NCI-H82 treated with DMSO at 0.1 percent for 48 hours (cell line): ENCODE results near the gene WDR27.
"Not testable (repeated sequence)": the region's sequence is repeated elsewhere in the genome, so short reads cannot be mapped to it uniquely, and the experiment has no call there.

ENCODE experiments used
- DNase-seq: peaks from one replicate; lab custom pipeline; 2025; ENCODE audit not compliant: unreplicated experiment; lab: John Stamatoyannopoulos, UW

The WDR27 gene

DNA sequence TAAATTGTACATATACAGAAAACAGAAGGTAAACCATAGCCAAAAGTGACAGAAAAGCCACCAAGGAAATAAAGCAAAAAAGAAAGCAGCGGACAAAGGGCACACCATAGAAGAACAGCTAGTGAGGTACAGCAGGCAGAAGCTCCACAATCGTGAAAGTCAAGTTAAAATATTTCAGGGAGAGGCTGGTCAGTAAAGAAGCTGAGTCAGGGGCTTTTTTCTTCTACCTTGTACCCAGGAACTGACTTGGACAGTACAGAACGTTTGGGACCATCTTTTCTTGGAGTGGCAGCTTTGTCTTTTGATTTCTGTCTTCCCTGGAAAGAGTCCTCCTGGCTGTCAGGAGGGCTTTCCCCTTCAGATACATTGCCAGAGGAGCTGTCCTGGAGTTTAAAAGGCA lies 8.2 kb upstream of the WDR27 start:
- no peak for DNase-seq

DNA sequence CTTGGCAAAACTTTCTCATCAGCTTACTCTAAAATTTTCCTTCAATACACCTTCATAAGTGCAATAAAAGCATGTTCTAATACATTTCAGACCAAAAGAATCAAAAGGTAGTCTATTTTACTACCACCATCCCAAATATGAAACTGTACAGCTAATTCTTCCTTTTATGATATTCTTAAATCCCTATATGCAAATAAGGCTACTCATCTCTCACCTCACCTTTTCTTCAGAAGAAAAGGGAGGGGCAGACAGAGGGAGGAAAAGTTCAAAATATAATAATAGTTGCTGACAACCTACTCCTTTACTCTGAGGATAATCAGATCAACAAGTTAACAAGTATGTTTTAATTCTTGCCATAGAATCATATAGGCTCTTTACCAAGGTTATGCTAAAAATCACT lies 7.5 kb upstream of the WDR27 start:
- DNase-seq: no peak

DNA sequence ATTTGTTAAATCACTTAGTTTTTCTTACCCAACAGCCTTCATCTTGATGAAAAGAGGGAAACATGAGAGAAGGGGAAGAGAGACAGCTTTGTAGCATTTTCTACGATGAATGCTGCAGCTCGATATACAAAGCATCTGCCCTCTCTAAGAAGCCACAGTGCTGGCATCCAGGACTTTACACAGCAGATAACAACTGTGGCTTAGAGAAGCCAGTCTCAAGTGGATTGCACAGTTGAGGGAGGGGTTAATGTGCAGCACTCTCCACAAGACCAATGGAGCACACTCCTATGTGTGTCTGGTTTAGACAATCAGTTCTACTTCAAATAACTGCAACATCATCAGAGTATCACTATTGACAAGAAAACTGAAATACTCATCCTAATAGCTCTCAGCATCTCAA lies 5.9 kb upstream of the WDR27 start:
- no peak for DNase-seq

DNA sequence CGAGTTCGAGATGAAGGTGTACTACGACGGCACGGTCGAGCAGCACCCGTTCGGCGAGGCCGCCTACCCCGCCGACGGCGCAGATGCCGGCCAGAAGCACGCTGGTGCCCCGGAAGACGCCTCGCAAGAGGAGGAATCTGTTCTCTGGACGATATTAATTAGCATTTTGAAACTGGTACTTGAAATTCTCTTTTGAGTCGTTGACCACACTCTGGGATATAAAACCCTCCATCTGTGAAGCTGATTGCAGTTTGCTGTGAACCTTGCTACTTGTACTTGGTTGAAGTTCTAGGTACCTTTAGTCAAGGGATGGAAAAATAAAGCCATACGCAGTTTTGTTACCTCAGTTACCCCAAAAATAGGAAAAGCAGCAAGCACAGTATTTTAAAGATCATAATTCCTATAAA lies 1.0 kb upstream of the WDR27 start:
- DNase-seq: no peak

DNA sequence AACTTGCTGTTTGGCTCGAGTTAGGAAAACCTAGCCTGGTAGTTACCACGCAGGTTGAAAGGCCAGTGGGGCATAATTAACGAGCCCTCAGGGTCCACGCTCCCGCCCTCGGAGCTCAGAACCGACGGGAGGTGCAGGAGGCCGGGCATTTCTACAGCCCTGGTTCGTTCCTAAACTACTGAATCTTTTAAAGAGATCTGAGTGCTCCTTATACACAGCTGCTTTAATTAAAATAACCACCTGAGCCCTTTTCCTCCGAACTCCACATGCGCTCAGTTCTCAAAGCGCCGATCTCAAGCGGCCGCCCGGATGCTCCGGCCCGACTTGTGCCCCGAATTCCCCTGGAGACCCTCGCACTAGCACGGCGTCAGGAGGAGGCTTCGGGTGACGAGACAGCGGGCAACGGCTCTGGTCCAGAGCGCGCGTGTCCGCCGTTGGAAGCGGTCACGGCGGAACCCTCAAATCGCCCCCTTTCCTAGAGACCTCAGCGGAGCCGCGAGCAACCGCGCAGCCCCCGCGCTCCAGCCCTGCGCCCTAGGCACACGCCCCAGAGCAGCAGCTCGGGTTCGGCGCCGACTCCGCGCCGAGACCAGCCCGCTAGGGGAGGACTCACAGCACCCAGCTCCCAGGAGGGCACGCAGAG lies 397 bp downstream of the WDR27 start:
- DNase-seq: no peak

DNA sequence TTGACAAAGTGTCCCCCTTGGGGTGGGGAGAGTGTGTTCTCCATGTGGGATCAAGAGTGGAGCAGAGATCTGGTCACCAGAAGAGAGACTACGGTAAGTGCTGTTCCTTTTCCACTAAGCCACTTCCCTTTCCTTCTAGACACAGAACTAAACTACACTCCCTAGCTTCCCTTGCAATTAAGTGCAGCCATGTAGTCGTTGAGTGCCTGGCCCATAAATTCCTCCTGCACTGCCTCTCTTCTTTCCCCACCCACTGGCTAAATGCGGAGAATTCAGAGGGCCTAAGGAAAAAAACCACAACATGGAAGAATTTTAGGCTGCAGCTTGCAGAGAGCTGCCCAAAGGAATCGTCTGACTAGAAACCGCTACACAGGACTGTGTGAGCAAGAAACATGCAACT lies 1.5 kb downstream of the WDR27 start:
- DNase-seq: no peak

DNA sequence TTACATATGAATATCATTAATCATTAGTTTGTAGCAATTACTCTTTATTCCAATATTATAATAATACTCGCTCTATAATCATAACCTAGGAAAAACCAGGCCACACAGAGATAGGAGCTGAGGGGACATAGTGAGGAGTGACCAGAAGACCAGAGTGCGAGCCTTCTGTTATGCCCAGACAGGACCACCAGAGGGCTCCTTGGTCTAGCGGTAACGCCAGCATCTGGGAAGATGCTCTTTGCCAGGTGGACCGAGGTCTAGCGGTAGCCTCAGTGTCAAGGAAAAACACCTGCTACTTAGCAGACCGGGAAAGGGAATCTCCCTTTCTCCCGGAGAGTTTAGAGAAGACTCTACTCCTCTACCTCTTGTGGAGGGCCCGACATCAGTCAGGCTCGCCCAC lies 4.7 kb downstream of the WDR27 start:
- DNase-seq: not testable (repeated sequence)

DNA sequence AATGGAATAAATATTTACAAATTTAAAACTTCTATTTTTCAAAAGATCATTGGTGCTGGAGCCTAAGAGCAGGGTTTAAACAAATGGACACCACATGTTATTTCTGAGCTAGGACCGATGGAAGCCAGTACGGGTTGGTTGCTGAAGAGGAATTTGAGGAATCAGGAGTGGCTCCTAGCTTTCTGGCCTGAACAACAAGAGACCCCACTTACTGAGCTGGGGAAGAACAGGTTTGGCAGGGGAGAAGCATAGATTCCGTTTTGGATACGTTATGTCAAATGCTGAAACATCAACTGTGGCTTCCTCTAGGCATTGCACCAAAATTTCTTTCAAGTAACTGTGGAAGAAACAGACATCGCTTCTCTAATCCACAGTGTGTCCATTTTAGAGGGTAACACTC lies 6.7 kb downstream of the WDR27 start:
- DNase-seq: no peak

DNA sequence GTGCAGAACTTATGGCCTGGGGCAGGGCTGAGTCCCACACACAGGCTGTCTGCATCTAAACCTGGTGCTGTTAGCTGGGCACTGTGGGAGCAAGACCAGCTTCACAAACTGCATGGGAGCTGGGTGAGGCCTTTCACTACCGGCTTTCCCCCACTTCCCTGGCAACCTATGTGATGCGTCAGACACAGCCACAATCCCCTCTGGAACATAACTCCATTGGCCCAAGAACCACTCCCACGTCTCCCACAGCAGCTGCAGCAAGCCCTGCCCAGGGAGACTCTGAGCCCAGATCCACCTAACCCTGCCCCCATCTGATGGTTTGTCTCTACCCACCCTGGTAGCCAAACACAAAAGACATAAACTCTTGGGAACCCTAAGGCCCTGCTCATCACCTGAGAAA lies 9.3 kb downstream of the WDR27 start:
- DNase-seq: no peak

DNA sequence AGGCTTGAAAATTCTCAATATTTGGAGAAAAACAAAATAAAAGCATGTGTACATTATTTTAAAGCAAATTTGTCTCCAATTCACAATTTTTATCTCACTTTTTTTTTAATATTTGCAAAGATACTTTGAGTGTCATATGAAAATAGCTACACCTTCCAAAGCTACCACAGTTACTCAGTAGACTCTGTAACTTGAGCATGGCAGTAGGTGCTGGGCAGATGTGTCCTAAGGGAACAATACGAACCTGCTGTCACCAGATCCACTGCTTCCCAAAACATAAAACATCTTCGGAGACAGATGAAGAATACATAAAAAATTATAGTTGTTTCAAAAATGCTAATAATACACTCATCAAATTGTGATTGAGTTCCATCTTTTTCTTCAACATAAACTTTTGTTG lies 10.6 kb downstream of the WDR27 start:
- DNase-seq: no peak

DNA sequence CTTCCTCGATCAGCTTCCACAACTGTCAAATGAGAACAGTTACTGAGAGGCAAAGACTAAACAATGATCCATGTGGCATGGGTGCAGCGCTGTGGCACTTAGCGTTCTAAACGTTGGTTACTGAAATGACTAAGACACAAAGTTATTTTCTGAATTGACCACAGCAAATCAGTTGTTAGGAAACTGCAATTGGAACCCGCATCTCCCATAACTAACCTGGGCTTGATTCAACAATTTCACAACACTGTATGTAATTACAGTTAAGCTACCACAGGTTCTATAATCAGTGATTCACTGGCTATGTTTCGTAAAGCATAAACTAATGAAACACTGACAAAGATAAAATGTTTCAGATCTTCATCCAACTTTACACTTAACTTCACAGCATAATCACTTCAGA lies 12.5 kb downstream of the WDR27 start:
- DNase-seq: no peak

DNA sequence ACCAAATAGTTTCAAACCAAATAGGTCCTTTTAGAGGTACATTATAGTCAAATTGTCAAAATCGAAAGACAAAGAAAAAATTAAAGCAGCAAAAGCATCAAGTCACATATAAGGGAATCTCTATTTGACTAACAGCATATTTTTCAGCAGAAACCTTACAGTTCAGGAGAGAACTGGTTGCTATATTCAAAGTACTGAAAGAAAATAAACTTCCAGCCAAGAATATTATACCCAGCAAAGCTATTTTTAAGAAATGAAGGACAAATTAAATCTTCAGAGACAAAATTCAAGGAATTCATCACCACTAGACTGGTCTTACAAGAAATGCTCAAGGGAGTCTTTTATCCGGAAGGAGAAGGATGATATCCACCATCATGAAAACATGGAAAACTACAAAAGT lies 16.0 kb downstream of the WDR27 start:
- DNase-seq: no peak

DNA sequence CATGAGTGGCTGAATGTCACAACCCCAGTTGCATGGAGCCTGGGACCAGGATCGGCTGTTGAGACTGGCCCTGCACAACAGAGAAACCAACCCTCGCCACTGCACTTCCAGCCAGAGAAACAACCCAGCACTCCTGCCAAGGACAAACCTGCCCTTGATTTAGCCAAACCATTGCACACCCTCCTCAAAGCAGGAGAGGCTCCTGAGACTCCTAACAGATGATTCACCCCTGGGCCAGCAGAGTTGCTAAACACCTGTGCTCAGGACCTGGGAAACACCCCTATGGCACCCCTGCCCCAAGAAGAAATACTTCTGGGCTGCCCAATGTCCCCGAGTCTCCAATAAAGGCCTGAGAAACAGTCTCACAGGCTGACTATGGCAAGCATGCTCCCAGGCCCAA lies 17.8 kb downstream of the WDR27 start:
- DNase-seq: no peak

DNA sequence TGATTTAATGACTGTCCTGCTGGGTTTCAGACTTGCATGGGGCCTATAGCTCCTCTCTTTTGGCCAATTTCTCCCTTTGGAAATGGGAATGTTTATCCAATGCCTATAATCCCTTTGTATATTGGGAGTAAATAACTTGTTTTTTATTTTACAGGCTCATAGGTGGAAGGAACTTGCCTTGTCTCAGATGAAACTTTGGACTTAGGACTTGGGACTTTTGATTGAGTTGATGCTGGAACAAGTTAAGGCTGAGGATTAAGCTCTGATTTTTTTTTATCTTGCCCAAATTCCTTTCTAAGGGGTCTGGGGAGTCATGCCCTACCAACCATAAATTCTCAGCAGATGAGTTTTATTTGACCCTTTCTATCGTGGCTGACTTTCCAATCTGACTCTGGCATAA lies 23.5 kb downstream of the WDR27 start:
- no peak for DNase-seq

DNA sequence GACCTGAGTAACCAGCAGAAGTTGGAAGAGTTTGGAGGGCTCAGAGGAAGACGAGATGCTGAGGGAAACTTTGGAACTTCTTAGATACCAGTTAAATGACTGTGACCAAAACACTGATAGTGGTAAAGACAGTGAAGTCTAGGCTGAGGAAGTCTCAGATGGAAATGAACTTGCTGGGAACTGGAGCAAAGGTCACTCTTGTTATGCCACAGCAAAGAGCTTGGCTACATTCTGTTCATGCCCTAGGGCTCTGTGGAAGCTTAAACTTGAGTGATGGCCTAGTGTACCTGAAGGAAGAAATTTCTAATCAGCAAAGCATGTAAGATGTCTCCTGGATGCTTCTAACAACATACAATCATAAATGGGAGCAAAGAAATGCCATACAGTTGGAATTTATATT lies 24.7 kb downstream of the WDR27 start:
- no peak for DNase-seq

DNA sequence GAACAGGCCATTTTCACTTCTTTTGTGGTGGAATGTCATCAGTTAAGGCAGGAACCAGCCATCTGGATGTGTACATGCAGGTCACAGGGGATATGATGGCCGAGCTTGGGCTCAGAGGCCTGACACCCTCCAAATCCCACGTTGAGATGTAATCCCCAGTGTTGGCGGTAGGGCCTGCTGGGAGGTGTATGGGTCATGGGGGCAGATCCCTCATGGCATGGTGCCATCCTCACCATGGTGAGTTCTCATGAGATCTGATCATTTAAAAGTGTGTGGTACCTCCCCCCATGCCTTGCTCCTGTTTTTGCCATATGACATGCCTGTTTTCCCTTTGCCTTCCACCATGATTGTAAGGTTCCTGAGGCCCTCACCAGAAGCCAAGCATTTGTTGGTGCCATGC lies 26.8 kb downstream of the WDR27 start:
- DNase-seq: no peak

DNA sequence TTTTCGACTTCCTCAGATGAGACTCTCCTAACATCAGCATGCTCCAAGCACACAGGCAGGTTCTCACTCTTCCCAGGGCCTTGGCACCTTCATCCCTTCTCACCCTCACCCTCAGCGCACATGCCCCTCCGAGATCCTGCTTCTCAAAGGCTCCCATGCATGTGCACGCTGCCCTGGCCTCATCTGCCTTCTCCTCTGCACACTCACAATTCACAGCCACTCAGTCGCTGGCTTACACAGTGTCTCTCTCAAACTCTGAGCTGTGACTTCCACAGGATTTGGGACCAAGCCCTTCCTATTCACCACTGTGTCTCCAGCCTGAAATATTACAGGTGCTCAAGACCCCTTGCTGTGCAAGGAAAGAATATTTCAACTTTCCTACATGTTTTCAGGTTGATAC lies 30.3 kb downstream of the WDR27 start:
- no peak for DNase-seq

DNA sequence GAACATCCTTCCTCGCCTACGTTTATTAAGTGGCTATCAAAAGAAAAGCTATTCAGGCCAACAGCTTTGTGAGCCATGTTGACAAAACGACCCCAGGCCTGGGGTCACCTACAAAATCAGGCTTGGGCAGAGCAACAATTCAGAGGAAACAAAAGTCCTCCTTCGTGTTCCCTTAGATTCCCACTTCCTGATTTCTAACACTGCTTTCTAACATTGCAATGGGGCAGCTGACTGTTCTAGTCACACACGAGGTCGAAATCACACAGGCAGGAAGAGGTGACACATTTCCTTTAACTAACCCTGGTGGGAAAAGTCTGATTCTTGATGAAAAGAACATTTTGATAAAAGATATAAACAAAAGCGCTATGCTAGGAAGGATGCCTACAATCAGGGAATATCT lies 31.9 kb downstream of the WDR27 start:
- DNase-seq: no peak

DNA sequence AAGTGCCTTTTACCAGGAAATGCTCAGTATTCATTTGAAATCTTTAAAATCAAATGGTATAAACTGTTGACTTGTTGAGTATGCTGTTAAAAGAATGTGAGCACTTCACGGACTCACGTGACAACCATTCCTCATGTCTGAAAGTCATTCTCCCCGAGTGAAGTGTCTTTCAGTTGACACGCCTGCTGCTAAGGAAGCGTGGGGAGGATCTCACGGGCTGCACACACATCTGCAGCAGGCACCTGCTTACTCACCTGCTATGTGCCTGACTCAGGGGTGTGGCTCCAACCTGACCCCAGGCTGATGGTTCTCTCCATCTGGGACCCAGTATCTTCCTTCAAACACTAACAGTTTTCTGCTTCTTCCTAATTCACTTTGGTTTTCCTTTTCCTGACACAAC lies 32.7 kb downstream of the WDR27 start:
- no peak for DNase-seq

DNA sequence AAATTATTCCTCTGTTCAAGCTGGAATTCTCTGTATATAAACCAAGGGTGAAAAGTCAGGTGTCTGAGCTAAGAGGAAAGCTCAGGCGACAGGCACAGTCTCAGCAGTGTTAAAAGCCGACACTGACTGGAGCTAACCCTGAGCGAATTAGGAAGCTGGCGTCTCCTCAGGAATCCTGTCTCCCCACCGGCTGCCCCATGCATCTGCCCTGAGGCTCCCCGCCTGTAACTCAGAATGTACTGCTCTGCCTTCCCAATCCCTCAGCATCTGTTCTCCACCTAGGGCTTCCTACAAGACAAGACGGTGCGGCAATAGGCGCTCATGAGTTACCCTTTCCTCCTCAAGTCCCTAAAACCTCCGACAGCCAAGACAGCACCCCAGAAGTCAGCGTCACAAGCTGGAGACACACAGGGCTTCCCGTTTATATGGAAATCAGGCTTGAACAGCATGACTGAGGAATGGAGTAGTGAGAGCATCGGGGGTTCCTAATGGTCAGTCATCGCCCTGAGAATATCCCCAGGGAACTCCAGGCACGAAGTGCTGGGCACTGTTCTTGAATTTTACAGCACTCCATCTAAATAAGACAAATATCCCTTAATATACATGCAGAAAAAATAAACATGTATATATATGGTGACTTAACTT lies 33.5 kb downstream of the WDR27 start:
- no peak for DNase-seq

DNA sequence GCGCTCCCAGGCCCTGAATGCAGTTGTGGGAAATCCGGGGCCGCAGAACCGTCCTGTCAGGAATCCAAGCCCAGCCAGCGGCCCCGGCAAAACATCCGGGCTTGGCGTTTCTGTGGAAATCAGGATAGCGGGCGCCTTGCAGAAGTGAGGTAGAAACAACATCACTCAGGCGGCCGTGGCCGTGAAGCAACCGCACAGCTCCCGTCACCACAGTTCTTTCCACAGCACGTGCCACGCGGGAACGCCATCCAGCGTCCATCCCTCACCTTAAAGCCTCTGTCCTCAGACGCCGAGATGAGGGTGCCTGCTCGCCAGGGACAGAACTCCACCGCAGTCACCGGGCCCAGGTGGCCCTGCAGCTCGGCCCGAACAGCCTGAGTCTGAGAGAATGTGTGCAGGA lies 34.1 kb downstream of the WDR27 start:
- no peak for DNase-seq

DNA sequence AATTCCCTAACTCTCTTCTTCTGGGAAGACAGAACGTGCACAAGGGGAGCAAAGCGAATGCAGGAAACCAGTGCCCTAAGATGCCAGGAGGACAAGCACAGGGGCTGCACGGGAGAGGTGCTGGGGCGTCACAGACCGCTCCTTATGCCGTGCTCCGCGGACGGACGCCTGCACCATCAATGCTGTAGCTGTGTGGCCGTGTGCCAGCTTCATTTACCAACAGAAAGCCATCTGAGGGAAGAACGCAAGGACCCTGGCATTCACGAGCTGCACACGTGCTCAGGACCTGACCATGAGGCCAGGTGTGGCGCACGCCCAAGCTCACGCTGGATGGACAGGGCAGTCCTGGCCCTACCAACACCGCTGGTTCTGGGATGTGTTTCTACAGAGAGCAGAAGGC lies 35.4 kb downstream of the WDR27 start:
- no peak for DNase-seq

DNA sequence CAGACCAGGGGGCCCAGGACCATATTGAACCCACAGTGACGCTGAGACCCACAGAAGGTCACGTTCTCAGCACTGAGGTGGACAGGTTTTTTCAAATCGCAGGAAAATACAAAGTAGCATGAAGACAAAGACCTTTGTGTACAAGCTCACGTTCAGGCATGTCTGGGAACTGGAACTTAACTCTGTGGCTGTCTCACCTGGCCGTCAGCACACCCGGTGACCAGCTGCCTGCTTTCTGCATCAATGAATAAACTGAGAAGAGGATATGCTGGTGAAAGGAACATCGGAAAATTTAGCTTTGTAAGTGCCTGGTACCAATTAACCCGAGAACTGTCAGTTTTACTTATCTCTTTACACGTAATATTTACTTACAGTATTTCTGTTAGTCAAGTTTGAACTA lies 36.5 kb downstream of the WDR27 start:
- no peak for DNase-seq
